Measurements from ENCODE around the gene ARHGEF17.

ARHGEF17 gene

DNA sequence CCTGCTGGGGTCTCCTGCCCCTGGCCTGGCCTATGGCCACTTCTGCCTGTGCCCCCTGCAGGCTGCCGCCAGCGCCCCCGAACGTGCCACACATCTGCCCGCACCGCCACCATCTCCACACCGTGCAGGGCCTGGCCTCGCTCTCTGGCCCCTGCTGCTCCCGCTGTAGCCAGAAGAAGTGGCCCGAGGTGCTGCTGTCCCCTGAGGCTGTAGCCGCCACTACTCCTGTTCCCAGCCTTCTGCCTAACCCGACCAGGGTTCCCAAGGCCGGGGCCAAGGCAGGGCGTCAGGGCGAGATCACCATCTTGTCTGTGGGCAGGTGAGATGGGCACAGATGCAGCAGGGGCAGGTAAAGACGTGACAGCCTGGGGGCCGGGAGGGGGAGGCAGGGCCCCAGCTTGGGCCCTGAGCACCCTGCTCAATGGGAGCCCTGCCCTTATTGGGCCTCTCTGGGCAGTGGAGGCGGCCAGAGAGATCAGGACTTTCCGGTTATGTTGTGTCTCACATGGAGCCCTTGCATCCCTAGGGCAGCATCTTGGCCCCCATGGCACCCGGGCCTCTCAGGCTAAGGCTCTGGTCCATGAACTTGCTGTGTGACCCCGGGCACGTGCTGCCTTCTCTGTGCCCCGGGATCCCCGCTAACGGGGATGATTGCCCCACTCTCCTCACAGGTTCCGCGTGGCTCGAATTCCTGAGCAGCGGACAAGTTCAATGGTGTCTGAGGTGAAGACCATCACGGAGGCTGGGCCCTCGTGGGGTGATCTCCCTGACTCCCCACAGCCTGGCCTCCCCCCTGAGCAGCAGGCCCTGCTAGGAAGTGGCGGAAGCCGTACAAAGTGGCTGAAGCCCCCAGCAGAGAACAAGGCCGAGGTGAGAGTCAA, 86.6 kb downstream of the ARHGEF17 start:
- no peak for DNase-seq (ENCODE audit: low read depth)

- DNase-seq (ENCODE audit: low read depth), result no peak
These were observed 87.5 kb downstream of the ARHGEF17 start for GRCh38 chr11:73395297-73396208.

DNA sequence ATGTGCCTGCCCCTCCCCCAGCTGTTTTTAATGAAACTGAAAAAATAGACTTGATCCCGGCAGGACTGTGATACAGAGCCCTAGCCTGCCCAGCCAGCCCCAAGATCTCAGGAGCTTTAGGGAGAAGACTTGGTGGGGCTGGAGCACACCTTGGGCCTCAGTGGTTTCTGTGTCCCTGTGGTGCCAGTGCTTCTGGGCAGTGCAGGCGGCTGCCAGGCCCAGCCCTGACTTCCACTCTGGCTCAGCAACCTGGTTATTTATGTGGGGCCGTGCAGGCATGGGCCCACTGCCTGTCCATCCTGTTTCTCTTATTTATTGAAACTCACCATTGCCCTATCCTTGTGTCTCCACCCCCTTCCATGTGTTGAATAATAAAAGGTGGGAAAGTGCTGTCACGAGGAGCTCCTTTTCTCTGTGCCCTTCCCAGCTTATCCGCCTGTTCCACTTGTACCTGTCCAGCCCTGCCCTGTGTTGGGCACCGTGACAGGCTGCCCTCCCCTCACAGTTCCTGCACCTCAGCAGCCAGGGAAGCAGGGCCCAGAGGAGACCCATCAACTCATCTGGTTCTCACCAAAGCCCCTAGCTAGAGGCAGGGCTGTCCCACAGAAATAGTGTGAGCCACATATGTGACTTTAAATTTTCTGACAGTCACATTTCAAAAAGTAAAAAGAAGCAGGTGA, 88.3 kb downstream of the ARHGEF17 start:
- no peak for DNase-seq (ENCODE audit: low read depth)

GRCh38 chr11:73396985-73397384, 88.9 kb downstream of the ARHGEF17 start:
- no peak for DNase-seq (ENCODE audit: low read depth)

DNA sequence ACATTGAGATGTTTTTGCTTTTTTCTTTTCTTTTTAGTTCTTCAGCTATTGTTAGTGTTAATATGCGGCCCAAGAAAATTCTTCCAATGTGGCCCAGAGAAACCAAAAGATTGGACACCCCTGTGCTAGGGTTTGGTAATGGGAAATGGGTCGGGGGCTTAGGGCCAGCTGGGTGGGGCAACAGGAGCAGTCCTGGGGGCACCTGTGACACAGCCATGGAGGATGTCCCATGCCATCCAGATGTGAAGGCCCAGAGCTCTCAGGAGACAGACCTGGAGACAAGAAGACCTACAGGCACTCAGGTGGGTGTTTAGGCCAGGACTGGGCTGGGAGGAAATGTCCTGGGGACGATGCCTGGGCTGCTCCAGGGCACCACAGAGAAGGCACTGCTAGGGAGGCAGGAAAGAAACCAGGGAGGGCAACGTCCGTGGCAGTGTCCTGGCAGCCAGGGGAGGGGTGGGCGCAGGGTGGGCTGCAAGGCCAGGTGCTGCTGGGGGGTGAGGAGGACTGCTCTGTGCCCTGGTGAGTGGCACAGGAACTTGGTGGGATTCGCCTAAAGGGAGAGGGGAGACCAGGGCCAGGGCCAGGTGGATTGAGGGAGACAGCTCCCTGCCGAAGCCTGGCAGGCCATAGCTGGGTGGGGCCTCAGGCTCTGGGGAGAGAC, 89.5 kb downstream of the ARHGEF17 start:
- no peak for DNase-seq (ENCODE audit: low read depth)

DNA sequence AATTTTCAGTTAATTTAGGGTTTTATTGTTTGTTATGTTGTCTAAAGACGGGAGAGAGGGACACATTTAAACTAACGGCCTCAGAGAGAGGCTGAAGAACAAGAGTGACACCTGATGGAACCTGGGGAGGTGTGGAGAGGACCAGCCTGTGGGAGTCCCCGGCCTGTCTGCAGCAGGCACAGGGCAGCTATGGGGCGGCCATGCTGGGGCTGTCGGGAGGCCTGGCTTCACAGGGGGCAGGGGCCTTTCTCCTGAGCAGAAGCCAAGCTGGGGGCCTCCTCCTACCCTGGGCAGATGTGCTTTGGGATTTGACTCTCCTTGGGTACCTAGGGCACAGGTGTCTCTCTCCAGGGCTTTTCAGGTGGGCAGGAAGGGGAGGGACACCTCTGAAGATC, 90.1 kb downstream of the ARHGEF17 start:
- no peak for DNase-seq (ENCODE audit: low read depth)

GRCh38 chr11:73398721-73399120, 90.6 kb downstream of the ARHGEF17 start:
- DNase-seq (ENCODE audit: low read depth), result no peak

DNA sequence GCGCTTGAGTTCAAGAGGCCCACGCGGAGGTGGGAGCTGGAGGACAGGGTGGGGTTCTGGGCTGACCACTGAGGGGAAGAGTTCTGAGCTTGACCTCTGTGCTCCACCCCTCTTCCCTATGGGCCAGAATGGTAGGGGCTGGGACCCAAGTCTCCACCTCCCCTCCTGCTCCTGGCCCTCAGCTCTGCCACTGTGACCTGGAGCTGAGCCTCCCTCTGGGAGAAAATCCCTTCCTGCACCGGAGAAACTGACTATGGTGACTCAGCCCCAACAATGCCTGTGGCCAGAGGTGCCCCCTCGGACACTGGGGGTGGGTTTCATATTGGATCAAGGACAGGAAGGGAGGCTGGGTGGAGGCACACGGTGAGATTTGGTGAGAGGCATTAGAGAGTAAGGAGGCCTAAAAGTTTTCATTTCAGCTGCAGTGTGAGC, 91.1 kb downstream of the ARHGEF17 start:
- DNase-seq (ENCODE audit: low read depth), result no peak

DNA sequence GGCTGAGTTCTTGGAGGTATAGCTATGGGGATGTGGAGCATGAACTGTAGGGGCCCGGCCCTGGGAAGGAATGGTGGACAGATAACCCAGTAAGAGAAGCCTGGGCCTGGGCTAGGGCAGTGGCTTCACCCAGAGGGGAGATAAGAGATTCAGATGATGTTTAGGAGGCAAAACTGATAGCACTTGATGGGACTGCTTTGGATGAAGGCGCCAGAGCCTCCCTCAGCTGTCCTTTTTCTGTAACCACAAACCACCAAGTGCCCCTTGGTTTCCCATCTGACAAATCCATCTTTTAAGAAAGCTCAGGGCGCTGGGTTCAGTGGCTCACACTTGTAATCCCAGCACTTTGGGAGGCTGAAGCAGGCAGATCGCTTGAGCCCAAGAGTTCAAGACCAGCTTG, 91.6 kb downstream of the ARHGEF17 start:
- DNase-seq (ENCODE audit: low read depth), result no peak

DNA sequence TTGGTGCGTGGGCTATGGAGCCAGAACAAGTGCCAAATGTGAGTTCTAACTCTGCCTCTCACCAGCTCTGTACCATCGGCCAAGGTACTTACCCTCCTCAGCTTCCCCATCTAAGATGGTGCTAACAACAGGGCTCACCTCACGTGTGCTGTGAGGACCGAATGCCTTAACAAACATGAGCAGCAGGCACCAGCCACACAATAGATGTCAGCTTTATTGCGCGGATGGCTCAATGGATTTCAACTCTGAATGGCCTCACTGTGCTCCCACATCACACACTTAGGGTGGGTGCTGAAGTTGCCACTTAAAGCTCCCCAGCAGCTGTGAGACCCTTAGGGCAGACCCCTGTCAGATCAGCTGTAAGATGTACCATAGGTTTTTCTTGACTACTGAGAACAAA, 92.2 kb downstream of the ARHGEF17 start:
- DNase-seq (ENCODE audit: low read depth), result no peak

DNA sequence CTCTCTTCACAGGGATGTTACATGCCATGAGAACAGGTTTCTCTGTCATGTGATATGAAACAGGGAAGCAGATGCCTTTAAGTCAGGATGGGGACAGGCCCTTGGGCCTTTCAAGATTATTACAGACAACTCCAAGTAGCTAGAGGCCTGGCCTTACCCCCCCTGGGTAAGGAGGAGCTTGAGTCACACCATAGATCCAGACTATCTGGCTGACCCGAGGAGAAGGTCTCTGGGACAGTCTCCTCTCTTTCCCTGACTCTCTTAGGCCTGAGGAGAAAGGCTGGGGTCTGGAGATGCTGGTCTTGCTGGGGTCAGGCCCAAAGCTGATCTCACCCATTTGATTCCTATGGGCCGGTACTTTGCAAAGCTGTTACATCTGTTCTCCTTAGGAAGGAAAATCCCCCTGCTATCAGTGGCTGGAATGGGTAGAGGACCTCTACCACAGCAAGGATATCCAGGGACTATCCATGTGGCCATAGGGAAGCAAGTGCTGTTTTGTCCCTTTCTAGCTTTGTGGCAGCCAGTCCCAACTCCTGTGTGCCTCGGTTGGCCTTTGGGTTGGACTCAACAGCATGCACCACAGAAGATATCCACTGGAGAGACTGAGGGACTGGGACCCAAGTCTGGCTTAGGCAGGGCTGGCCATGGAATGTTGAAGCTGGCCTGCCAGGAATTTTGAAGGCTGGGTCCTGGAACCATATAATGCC, 93.3 kb downstream of the ARHGEF17 start:
- DNase-seq (ENCODE audit: low read depth), result no peak

- DNase-seq (ENCODE audit: low read depth), result no peak
These were observed 94.1 kb downstream of the ARHGEF17 start for GRCh38 chr11:73401924-73402833.

GRCh38 chr11:73402834-73403185, 94.7 kb downstream of the ARHGEF17 start:
- no peak for DNase-seq (ENCODE audit: low read depth)

- no peak for DNase-seq (ENCODE audit: low read depth)
These were observed 95.5 kb downstream of the ARHGEF17 start for GRCh38 chr11:73403541-73403940.

DNA sequence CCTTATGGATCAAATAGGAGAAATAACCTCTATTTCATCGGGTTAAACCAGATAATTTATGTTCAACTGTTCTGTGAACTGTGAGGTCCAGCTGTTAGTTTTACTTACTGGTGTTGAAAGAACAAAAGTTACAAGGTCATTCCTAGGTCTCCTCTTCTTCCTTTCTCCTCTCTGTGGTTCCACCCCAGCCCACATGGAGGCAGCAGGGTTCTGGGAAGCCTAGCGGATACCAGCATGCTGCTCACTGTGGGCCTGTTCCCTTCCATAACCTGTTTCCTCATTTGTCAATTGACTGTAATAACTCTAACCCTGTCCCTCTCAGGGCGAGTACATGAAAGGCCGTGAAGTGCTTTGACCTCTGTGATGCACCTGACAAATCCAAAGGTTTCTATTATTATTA, 96.0 kb downstream of the ARHGEF17 start:
- no peak for DNase-seq (ENCODE audit: low read depth)

- no peak for DNase-seq (ENCODE audit: low read depth)
These were observed 96.5 kb downstream of the ARHGEF17 start for GRCh38 chr11:73404506-73405145.

GRCh38 chr11:73405146-73405510, 97.1 kb downstream of the ARHGEF17 start:
- DNase-seq (ENCODE audit: low read depth), result no peak

GRCh38 chr11:73406131-73406530, 98.1 kb downstream of the ARHGEF17 start:
- no peak for DNase-seq (ENCODE audit: low read depth)

- no peak for DNase-seq (ENCODE audit: low read depth)
These were observed 98.5 kb downstream of the ARHGEF17 start for GRCh38 chr11:73406619-73407018.

- no peak for DNase-seq (ENCODE audit: low read depth)
These were observed 101.4 kb downstream of the ARHGEF17 start for GRCh38 chr11:73409431-73409830.
